Nucleus accumbens (tissue), 56 donors: ENCODE results near the gene CAPN14.

Experiments
- DNase-seq, 56 donors: peaks; one replicate each; lab custom pipeline; 2025; lab: John Stamatoyannopoulos, UW

Gene CAPN14

DNA sequence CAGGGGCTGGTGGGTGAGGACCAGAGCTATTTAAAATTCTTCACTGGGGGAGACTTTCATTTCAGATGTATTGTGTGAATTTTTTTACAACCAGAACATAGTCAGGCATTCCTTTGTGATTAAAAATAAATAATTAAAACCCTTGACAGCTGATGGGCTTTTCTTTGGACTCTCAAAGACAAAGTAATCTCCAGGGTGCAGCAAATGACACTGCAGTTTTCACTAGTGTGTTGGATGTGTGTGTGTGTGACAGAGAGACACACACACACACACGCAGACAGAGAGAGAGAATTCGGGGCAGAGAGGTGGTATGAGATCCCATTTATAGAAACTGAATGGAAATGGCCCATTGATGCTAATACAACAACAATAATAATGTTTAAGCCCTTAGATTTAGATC is 68.8 kb downstream of the CAPN14 start:
- no peak for DNase-seq

- no peak for DNase-seq
Measured at GRCh38 chr2:31147645-31148044, 69.7 kb downstream of the CAPN14 start.

- no peak for DNase-seq
Measured at GRCh38 chr2:31142110-31142509, 75.2 kb downstream of the CAPN14 start.

GRCh38 chr2:31141443-31142085 is 75.8 kb downstream of the CAPN14 start:
- no peak for DNase-seq

- no peak for DNase-seq
Measured at GRCh38 chr2:31140151-31140550, 77.2 kb downstream of the CAPN14 start.

DNA sequence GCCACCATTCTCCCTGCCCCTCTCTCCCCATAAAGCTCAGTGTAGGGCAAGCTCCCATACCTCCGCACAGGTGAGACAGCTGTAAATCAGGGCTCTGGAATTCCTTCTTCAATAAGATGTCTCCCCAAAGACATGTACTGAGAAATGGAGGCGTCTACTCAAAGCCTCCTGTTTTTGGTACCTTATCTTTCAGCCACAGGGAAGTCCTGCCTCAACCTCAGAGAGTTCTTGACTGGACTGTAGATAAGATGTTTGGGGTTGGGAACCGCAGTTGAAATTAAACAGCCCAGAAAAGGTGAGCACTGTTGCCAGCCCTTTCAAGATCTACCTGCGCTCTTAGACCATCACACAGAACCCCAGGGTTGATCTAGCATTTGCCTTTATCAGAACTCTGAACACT is 77.6 kb downstream of the CAPN14 start:
- DNase-seq: no peak

DNA sequence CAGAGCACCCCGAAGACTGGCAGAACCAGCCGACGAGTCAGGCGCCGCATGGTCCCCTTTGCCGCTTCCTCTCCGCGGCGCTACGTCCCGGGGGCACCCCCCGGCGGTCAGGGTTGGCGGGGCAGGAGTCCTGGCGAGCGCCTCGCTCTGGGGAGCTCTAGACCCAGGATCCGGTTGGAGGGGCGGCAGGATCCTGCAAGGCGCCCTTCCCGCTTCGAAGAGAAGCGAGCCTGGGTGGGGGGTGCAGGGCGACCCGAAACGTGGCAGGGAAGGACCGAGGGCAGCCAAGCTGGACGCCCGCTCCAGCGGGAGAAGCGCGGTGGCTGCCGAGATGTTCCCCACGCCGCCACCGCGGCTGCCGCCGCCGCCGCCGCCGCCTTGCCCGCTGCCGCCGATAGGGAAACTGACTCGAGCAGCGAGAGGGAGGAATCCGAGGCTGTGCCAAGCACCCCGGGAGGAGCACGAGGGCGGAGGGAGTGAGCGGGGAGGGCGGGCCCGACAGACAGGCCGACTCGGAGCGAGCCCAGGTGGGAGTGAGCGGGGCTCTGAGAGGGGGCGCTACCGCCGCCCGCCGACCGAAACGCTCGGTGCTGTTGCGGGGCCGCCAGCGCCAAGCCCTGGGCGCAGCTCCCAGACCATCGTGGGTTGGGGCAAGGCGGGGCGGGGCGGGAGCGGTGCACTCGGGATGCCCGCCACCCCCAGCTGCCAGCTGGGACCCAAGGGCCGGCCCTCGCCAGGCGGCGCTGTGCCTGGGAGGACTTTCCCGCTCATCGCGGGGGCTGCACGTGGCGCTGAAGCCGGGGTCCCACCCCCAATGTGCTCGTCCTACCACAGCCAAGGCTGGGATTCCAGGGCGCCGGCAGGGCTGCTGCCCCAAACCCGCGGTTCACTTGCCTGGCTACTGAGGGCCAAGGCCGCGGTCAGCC is 79.0 kb downstream of the CAPN14 start, which contains the start of gene GALNT14:
Gene GALNT14, minus strand, starts transcription at position 404 of the 926 bp plus-strand sequence. Its CDS starts 354 bp downstream, at position 50.
- DNase-seq: peak in 43 of 56 donors; percentile 6 to 80 (median 39)

DNA sequence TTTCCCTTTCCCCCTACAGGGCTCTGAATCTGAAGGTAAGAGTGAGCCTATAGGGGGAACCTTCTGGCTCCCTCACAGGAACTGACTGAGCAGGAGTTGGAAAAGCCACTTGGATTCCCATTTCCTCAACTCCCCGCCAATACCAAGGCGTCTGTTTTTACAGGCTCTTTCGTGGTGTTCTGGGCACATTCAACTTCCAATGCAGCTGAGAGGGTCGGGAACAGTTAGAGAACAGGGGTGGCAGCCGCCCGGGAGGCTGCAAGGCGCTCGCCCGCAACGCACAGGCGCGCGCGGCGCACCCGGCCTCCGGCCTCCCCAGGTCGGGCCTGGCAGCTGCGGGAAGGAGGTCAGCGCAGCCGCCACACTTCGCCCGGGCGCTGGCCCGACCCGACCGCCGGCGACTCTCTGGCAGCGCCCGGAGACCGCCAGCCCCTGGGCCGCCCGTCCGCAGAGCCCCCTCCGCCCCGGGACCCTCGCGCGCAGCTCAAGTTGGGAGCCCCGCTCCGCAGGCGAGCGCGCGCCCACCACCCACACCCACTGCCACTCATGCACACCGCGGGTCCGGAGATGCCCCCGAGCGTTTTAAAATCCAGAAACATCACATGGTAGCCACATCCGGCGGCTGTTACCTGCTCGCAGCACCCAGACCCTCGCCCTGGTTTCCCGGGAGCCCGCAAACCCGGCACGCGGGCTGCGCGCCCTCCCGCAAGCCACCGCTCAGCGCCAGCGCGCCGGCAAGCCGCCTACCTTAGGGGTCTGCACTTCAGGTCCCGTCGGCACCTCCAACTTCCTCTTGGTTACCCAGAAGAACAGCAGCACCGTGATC is 79.9 kb downstream of the CAPN14 start:
- DNase-seq: no peak

GRCh38 chr2:31136732-31137131 is 80.6 kb downstream of the CAPN14 start:
- no peak for DNase-seq

DNA sequence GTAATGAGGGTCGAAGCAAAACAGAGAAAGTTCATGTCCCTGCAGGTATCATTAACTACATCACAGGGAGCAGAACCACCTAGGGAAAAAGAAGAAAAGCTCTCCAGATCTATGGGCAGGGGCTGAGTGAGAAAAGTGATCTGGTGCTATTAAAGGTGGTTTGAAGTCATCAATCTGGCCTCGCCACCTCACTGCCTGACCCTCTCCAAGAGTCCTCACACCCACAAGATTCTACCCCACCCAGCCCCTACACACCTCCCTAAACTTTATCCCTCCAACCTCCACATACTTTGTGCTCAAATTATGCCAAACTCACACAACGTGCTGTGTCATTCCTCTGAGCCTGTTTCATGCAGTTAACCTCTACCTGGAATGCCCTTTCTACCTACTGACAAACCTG is 81.3 kb downstream of the CAPN14 start:
- no peak for DNase-seq

GRCh38 chr2:31134480-31134879 is 82.8 kb downstream of the CAPN14 start:
- DNase-seq: no peak

- no peak for DNase-seq
Measured at GRCh38 chr2:31132786-31133185, 84.5 kb downstream of the CAPN14 start.

- DNase-seq: no peak
Measured at GRCh38 chr2:31131871-31132270, 85.4 kb downstream of the CAPN14 start.

DNA sequence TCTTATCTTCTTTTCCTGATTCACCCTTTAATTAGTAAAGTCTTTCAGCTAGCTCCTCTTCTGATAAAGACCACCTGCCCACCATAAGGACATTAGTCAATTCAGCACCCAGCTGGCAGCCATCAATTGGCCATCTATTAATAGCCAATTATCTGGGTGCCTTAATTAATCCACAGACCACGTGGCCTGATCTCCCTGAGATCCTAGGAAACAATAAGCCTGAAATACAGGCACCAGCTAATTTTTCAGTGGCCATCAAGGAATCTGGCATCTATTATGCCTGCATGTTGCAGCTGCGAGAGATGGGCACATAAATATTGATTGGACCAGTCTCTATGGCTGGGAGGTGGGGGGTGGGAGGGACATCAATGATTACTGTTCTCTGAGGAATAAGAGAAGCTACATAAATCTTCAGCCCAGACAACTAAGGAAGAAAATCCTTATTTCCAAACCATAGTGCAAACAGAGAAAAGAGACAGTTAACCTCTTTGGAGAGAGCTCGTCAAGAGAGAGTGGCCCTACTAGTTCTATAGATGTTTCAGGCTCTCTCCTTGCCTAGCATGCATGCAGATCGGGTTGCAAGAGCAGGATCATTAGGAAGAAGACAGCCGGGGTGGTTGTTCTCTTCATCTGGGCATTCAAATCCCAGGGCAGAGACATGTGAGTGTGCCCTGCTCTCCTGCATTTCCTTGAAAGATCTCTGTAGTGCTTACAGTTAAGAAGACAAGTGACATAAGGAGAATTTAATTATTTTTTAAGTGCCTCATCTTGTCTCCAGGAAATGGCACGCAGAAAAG is 87.7 kb downstream of the CAPN14 start:
- DNase-seq: no peak

GRCh38 chr2:31127931-31128330 is 89.4 kb downstream of the CAPN14 start:
- no peak for DNase-seq

DNA sequence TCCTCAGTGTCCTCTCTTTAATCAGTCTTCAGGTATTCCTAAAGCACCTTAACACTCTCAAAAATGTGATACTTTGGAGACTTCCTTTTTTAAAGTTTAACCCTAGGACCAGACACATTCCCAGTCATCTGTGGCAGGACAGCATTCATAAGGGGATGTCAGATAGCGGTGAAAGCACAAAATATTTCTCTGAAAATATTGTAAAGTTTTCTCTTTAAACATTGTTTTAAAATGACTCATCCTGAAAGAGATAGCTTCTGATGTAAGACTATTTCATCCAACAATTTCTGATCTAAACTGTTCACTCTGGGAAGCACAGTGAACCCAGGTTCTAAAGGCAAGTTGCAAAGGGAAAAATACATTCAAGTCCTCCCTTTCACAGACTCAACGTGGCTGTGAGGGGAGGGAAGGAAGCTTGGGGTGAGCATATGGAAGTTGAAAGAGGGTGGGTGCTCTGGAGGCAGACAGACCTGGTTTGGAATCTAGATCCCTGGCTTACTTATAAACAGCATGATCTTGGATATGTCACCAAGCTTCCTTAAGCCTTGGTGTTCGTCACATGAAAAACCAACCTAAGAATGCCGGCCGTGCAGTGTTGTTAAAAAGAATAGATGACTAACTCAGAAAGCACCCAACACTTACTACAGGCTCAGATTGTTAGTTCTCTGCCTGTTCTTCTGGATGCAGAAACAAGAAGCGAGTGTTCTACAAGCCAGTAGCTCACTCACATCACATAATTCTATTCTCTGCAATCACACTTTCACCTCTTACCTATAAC is 91.2 kb downstream of the CAPN14 start:
- DNase-seq: no peak

DNA sequence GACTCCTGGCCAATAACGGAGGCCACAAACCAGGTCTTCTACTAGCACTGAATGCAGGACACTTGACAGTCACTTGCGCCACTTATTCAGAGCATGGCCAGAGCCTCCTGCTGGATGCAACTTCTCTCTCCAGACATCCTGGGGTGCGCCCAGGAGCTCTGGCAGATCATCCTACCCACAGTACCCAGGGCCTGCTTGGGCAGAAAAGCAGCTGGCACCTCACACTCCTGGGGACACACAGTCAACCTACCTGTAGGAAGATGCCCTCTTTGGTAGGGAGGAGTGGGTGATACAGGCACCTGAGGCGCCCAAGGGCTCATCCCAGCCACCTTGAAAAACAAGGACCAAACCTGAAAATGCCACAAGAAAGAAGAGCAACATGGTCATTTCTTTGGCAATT is 92.4 kb downstream of the CAPN14 start:
- no peak for DNase-seq
